ENCODE measurements around the gene ACAD10.

The ACAD10 gene

DNA sequence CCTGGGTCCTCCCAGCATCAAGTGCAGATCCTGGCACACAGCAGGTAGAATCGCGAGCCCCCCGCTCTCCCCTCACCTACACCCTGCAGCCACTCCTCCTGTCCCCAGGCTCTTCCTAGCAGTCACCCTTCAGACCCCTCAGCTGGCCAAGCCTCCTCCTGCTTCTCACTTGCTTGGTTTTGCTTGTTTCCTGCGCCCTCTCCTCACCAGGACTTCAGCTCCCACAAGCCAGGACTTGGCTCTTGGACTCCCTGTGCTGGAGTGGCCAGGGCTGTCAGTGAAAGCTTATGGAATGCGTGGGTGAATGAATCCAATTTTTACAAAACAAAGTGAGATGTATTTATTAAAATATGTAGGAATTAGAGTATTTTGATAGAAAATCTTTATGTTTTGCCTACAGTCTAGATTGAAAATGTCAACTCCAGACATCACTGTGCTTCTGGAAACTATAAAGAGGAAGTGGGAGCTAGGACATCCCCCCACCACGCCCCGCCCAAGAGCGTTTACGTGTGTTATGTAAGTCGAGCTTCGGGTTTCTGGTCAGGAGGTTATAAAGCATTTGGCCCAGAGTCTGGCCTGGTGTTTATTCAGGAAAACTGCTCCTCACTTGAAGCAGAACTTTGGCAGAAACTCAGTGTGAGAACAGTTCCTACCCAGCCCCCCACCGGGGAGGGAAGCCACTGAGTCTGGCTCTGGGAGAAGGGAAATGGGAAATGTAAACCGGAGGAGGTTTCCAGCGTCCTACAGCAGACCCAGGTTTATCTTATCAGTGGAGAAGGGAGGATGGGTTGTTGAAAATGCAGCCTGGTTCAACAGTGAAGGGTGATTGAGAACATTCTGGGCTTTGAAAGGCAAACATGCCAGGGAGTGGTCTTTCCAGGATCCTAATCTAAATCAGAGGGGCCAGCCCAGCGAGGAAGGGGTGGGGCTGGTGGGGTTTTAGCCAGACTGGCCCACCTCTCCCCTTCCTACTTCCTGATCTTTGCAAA, 89.6 kb downstream of the ACAD10 start:
- DNase-seq (ENCODE audit: low read depth, low spot score) = no peak

DNA sequence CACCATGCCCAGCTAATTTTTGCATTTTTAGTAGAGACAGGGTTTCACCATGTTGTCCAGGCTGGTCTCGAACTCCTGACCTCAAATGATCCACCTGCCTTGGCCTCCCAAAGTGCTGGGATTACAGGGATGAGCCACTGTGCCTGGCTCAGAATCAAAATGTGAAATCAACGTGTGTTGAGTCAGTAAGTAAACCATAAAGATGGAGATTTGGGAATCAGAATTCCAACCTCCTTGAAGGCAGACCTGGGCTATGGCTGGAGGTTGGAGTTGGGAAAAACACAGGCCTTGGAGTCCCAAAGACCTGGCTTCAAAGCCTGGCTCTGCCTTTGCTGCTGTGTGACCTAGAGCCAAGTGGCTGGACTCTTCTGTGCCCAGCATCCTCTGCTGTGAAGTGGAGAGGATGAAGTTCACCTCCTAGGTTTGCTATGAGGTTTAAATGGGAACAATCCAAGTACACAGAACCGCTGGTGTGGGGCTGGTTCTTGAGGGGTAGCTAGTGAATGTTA, 91.0 kb downstream of the ACAD10 start:
- DNase-seq (ENCODE audit: low read depth, low spot score) = no peak

DNA sequence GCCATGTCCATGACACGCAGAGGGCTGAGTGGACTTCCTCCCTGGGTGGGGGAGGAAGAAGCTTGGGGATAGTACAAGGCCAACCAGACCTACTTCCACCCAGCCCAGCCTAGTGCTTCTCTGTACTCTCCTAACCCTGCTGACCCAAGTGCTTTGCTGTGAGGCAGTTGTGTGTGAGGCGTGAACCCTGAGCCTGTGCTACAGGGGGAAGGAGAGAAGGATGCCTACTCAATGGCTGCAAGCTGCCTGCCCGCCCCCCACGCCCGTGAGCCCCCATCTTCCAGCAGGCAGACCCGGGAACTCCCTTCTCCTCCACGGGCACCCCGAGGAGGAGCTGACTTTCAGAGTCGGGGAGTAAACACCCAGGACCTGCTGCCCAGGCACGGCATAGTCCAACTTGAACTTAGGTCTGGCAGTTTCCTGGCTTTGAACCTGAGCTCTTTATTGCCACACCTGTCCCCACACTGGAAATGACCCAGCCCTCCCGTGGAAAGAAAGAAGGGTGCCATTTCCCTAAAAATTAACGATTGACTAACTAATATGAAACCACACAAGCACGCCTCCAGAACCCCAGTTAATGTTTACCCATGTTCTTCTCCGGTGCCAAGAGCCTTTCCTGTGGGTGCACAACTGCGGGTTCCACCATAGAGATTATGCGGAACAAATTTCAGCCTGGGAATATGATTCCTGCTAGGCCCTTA, 91.6 kb downstream of the ACAD10 start:
- no peak for DNase-seq (ENCODE audit: low read depth, low spot score)

DNA sequence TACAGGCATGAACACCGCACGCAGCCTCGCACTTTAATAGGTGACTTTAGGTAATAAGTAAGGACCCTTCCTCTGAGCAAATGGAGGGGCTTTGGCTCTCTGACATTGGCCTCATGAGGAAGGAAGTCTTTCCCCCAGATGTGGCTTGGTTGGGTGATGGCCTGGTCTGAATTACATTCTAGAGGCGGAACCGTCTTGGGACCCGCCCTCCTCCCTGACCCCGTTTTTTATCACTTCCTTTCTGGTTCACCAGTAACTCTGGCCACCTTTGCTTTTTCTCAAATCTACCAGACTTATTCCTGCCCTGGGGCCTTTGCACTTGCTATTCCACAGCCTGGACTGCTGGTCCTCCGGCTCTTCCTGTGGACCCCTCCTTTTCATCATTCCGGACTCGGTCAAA, 94.3 kb downstream of the ACAD10 start:
- DNase-seq (ENCODE audit: low read depth, low spot score) = no peak

DNA sequence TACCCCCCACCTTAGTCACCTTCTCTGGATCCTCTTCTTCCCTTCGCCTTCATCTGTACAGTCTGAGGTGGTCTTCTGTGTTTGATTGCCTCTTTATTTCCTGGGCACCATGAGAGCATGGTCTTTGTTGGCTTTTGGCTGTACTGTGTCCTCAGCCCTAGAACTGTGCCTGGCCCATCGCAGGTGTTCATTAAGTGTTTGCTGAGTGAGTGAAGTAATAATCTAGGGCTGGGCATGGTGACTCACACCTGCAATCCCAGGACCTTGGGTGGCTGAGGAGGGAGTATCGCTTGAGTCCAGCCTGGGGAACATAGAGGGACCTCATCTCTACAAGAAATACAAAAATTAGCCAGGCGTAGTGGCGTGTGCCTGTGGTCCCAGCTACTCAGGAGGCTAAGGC, 94.8 kb downstream of the ACAD10 start:
- no peak for DNase-seq (ENCODE audit: low read depth, low spot score)

DNA sequence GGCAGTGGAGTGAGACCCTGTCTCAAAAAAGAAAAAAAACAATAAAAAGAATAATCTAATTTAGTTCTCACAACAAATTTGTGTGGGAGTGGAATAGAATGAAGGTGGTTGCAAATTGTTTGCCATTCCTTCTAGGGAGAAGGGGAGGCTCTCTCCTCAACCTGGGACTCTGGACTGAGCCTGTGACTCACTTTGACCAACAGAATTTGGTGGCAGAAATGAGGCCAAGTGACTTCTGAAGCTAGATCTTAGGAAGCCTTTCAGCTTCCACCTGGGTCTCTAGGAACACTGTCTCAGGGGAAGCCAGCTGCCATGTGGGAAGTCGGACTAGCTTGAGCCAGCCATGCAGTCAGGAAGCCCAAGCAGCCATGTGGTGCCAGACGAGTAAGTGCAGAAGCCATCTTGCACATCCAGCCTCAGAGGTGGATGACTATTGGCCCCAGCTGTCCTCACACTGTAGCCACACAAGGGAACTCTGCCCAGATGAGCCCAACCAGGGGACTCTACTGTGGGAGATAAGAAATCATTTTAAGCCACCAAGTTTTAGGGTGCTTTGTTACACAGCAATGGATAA, 95.3 kb downstream of the ACAD10 start:
- DNase-seq (ENCODE audit: low read depth, low spot score) = no peak

DNA sequence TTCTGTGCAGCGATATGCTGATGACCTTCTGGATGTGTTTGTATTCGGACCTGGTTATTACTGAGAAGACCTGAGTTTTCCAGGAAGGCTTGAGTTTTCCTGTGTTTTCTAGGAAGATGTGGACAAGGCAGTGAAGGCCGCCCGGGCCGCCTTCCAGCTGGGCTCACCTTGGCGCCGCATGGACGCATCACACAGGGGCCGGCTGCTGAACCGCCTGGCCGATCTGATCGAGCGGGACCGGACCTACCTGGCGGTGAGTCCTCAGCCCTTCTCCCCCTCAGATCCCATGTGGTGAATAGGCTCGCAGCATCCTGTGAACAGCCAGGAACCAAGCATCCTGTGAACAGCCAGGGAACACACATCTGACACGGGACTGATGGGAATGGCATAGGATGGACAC, 97.2 kb downstream of the ACAD10 start:
- DNase-seq (ENCODE audit: low read depth, low spot score) = no peak

DNA sequence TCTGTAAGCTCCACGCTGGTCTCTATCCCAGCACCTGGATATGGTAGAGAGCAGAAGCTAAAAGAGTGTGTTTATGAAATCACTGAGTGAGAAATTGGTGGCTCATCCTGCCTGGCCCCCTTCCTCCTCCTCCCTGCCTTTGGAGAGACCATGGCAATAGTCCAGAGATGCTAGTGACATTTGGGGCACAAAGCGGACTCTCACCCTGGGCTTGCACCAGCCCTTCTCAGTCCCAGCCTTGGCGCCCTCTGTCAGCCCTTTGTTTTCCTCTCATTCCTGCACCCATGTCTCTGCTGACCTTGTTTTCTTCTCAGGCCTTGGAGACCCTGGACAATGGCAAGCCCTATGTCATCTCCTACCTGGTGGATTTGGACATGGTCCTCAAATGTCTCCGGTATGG, 99.1 kb downstream of the ACAD10 start:
- DNase-seq (ENCODE audit: low read depth, low spot score) = no peak

DNA sequence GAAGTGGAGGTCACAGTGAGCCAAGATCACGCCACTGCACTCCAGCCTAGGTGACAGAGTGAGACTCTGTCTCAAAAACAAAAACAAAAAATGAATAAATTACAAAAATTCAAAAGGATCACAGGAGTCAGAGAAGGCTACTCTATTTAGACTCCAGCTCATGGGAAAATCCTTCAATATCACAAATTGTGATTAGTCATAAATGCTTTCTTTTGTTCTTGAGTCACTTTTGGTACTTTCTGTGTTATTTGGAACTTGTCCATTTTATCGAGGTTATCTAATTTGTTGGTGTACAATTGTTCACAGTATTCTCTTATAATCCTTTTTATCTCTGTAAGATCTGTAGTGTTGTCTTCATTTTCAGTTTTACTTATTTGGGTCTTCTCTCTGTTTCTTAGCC, 99.8 kb downstream of the ACAD10 start:
- no peak for DNase-seq (ENCODE audit: low read depth, low spot score)

DNA sequence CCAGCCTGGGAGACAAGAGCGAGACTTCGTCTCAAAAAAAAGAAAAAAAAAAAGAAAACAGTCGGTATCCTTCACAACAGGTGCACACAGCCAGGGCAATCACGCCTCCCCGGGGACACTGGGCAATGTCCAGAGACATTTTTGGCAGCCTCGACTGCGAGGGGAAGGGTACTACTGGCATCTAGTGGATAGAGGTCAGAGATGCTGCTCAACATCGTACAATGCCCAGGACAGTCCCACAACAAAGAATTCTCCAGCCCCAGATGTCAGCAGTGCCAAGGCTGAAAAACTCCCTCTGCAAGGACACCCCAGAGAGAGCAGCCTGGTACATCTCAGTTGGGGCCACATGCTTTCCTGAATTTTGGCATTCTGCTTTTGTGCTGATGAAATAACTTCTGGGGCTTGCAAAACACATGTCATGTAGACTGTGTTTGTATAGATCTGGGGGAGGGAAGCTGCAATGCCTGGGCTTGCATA, 102.4 kb downstream of the ACAD10 start:
- DNase-seq (ENCODE audit: low read depth, low spot score) = no peak

DNA sequence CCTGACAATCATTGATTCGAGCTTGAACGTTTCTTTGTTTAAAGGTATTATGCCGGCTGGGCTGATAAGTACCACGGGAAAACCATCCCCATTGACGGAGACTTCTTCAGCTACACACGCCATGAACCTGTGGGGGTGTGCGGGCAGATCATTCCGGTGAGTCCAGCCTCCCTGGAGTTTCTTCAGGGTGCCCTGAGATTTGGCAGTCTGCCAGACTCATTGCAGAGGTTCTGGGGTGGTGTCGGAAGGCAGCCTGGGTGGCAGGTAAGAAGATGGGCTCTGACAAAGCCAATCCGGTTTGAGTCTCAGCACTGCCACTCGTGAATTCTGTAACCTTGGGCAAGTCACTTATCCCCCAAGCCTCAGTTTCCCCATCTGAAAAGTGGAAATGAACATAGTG, 103.9 kb downstream of the ACAD10 start:
- no peak for DNase-seq (ENCODE audit: low read depth, low spot score)

DNA sequence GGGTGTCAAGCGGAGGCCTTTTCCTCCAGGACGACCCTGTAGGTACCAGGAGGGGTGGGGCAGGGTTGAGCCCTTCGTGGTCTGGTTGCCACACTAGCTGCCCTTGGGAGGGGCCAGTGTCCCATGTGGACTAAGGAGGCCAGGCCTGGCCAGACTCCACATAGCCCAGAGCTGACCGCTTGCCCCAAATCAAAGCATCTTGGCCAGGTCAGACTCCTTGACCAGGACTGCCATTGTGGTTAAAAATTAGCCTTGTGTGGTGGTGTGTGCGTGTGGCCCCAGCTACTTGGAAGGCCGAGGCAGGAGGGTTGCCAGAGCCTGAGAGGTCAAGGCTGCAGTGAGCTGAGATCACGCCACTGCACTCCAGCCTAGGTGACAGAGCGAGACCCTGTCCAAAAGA, 105.7 kb downstream of the ACAD10 start:
- no peak for DNase-seq (ENCODE audit: low read depth, low spot score)

DNA sequence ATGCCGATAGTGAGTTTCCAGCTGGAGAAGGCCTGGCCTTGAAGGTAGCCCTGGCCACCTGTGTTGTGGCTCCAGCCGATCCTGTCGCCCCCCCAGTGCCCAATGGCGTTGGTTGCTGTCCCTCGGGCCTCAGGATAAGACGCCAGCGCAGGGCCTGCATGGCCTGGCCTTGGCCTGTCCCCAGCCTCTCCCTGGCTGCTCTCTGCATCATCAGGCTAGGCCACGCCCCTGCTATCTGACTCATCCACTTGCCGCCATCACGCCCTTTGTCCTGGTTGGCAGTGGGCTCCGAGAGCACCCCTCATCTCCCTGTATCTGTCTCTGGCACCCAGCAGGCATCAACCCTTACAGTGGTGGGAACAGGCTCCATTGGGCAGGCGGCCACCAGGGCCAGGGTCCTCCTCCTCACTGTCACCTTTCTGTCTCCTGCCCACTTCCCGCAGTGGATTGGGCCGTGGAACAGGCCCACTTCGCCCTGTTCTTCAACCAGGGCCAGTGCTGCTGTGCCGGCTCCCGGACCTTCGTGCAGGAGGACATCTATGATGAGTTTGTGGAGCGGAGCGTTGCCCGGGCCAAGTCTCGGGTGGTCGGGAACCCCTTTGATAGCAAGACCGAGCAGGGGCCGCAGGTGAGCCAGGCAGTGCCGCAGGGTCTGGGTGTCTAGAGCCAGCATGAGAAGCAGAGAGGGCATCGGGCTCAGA, 106.5 kb downstream of the ACAD10 start:
- no peak for DNase-seq (ENCODE audit: low read depth, low spot score)

DNA sequence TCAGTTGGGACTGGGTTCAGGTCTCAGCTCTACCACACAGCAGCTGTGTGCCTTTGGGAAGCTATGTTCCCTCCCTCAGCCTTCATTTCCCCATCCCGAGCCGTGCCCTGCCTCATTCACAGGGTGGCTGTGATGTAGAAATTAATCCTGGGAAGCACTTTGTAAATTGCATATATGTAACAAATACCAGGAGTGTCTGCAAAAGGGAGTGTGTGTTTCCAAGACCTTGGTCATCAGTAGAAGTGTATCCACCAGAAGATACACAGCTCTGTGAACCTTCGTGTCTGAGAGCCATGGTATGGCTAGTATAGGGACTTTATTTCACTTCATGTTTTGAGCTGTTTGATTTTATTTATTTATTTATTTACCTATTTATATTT, 107.0 kb downstream of the ACAD10 start:
- no peak for DNase-seq (ENCODE audit: low read depth, low spot score)

DNA sequence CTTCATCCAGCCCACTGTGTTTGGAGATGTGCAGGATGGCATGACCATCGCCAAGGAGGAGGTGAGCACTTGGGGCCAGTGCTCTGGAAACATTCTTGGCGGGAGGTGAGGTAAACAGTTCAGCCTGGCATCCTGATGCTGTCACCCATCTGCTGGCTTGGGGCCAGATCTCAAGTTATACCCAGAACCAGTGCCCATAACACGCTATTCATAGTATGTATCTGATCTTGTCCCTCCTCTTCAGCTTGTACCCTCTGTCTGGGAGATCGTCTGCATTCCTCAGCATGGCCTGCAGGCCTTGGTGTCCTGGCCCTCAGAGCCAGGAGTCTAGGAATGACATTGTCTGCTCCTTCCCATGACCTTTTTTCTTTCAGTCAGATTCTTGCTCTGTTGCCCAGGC, 112.3 kb downstream of the ACAD10 start:
- DNase-seq (ENCODE audit: low read depth, low spot score) = no peak

DNA sequence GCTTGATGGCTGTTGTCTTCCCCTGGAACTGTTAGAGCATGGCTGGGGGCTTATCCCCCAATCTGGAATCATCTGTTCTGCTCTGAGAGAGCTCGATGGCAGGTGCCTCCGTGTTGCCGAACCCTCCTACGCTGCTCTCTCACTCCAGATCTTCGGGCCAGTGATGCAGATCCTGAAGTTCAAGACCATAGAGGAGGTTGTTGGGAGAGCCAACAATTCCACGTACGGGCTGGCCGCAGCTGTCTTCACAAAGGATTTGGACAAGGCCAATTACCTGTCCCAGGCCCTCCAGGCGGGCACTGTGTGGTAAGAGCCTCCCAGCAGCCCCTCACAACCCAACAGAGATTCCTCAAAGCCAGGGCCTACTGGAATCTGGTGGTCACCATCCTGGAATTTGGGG, 113.9 kb downstream of the ACAD10 start:
- DNase-seq (ENCODE audit: low read depth, low spot score) = no peak

DNA sequence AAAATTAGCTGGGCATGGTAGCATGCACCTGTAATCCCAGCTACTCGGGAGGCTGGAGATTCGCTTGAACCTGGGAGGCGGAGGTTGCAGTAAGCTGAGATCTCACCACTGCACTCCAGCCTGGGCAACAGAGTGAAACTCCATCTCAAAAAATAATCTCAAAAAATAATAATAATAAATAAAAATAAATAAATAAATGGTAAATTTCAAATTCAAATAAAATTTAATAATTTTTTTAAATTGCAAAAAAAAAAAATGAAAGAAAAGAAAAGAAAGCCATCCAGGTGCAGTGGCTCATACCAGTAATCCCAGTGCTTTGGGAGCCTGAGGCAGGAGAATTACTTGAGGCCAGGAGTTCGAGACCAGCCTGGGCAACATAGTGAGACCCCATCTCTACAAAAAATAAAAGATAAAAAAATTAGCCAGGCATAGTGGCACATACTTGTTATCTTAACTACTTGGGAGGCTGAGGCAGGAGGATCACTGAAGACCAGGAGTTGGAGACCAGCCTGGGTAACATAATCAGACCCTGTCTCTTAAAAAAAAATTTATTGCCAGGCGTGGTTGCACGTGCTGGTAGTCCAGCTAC, 117.3 kb downstream of the ACAD10 start:
- DNase-seq (ENCODE audit: low read depth, low spot score) = no peak

DNA sequence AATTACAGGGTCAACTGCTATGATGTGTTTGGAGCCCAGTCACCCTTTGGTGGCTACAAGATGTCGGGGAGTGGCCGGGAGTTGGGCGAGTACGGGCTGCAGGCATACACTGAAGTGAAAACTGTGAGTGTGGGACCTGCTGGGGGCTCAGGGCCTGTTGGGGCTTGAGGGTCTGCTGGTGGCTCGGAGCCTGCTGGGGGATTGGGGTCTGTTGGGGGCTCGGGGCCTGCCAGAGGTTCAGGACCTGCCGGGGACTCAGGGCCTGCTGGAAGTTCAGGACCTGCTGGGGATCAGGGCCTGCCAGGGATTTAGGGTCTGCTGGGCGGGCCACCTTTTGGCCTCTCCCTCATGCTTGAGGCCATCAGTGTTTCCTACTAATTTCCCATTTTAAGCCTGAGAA, 118.0 kb downstream of the ACAD10 start:
- no peak for DNase-seq (ENCODE audit: low read depth, low spot score)

DNA sequence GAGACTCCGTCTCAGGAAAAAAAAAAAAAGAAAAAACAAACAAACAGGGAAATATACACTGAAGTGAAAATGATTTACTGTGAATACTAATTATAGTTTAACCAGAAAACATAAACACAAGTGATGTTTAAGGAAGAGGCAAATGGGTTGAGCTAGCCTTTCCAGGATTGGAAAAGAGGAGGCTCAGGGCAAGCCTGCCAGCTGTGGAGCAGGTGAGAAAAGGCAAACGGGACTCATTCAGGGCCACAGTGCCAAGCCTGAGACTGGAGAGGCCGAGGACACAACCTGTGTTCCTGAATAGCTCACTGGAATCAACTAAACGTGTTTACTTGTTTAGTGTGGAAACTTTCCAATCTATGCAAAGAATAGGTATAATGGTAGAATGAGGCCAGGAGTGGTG, 120.5 kb downstream of the ACAD10 start:
- no peak for DNase-seq (ENCODE audit: low read depth, low spot score)

Data from activated CD4-positive, CD25-positive, alpha-beta regulatory T cell treated with anti-CD3 and anti-CD28 coated beads, Interleukin-2, amount 50 U/mL, for 16 hours (primary cell).